PC-9 (cell line): ENCODE results near the gene FADS6. TPM values are rescaled to one million over a fixed set of nuclear protein-coding genes. Genes with fewer than 3 reads are reported as not detected.

Source experiments
- BruUV-seq: library from RNA; stranded (reverse); fragments of 400-500 nt; replicated peaks from 2 replicates; lab custom pipeline; 2021; lab: Mats Ljungman, UMichigan
- CTCF ChIA-PET: fragments of 300-600 bp; sonication (Branson Sonifier 250); formaldehyde crosslinking; loops from one replicate; lab custom pipeline; 2022; ENCODE audit warnings: antibody characterized with exemption; lab: Charles Lee
- POLR2A ChIA-PET: fragments of 300-600 bp; sonication (Branson Sonifier 250); formaldehyde crosslinking; loops from one replicate; lab custom pipeline; 2022; ENCODE audit warnings: antibody characterized with exemption; ENCODE audit not compliant: unreplicated experiment; lab: Charles Lee
- DNase-seq, 2 experiments: peaks; one replicate each; pipeline versions ENCODE4 v3.0.0 to v3.0.0-alpha.2; 2015 to 2022; ENCODE audit warnings: mixed read lengths in 1 of 2
- H2AFZ ChIP-seq: fragments of 200-600 bp; sonication (generic); 2 replicates; pipeline ENCODE4 v1.8.1; 2017; ENCODE audit warnings: antibody characterized with exemption
- H3F3A ChIP-seq: fragments of 200-600 bp; sonication (generic); 2 replicates; pipeline ENCODE4 v1.8.1; 2017; ENCODE audit warnings: antibody characterized with exemption, mild to moderate bottlenecking, low read depth; ENCODE audit not compliant: insufficient read depth
- H3K27ac ChIP-seq: fragments of 200-600 bp; sonication (generic); 2 replicates; pipeline ENCODE4 v1.6.1; 2016; ENCODE audit warnings: mixed run types
- H3K27me3 ChIP-seq: fragments of 200-600 bp; sonication (generic); 2 replicates; pipeline ENCODE4 v1.6.1; 2016; ENCODE audit warnings: low read depth, mixed run types; ENCODE audit not compliant: insufficient read depth
- H3K36me3 ChIP-seq: fragments of 200-600 bp; sonication (generic); 2 replicates; pipeline ENCODE4 v1.6.1; 2016; ENCODE audit warnings: low read depth, mixed run types
- H3K4me1 ChIP-seq: fragments of 200-600 bp; sonication (generic); replicated peaks from 2 replicates; pipeline ENCODE4 v1.6.1; 2016; ENCODE audit warnings: mixed run types; ENCODE audit not compliant: insufficient read depth
- H3K4me2 ChIP-seq: fragments of 200-600 bp; sonication (generic); 2 replicates; pipeline ENCODE4 v1.6.1; 2017; ENCODE audit warnings: mixed run types
- H3K4me3 ChIP-seq: fragments of 200-600 bp; sonication (generic); 2 replicates; pipeline ENCODE4 v1.6.1; 2016; ENCODE audit warnings: mixed run types
- H3K79me2 ChIP-seq: fragments of 200-600 bp; sonication (generic); 2 replicates; pipeline ENCODE4 v1.6.1; 2017; ENCODE audit warnings: low read depth, mixed run types
- H3K9me2 ChIP-seq: fragments of 200-600 bp; sonication (generic); 2 replicates; pipeline ENCODE4 v1.8.1; 2017; ENCODE audit warnings: mild to moderate bottlenecking; ENCODE audit not compliant: insufficient read depth
- H3K9me3 ChIP-seq: fragments of 200-600 bp; sonication (generic); 2 replicates; pipeline ENCODE4 v1.8.1; 2016; ENCODE audit warnings: low read depth; ENCODE audit not compliant: insufficient read depth
- H4K20me1 ChIP-seq: fragments of 200-600 bp; sonication (generic); 2 replicates; pipeline ENCODE4 v1.8.1; 2017; ENCODE audit not compliant: insufficient read depth
- EZH2 ChIP-seq: fragments of 200-600 bp; sonication (generic); IDR thresholded peaks from 2 replicates; pipeline ENCODE4 v1.8.0; 2017; ENCODE audit warnings: antibody characterized with exemption, low read depth
- intact Hi-C: fragments of 100-400 bp; cut with micrococcal nuclease; formaldehyde crosslinking; loops from one replicate; pipeline ENCODE4 v1.10.0; 2022; ENCODE audit not compliant: unreplicated experiment
- total RNA-seq: library from RNA; stranded (reverse); gene quantifications from 2 replicates; pipeline ENCODE4 v1.2.3, GENCODE V29; 2021
- TF ChIP-seq, protein P1 (sequence below): fragments of 200-600 bp; sonication (generic); conservative IDR thresholded peaks from 2 replicates; pipeline ENCODE4 v1.6.1; 2017; ENCODE audit warnings: mixed run types, antibody characterized with exemption, mild to moderate bottlenecking, moderate library complexity

Gene FADS6
- total RNA-seq, 1 experiment from 2014 or later: not detected

- Histone ChIP-seq H3K4me2 (no peak overlapping the region), H3K4me3 (no peak overlapping the region), H2AFZ (no peak overlapping the region), H4K20me1 (no peaks in the 10 kb centered on the region), H3F3A (no peaks in the 10 kb centered on the region), H3K27ac (no peak overlapping the region), H3K9me3 (no peaks in the 10 kb centered on the region), H3K79me2 (no peaks in the 10 kb centered on the region), H3K36me3 (no peaks in the 10 kb centered on the region), H3K4me1 (no peaks in the 10 kb centered on the region), H3K9me2 (no peaks in the 10 kb centered on the region), H3K27me3 (no peaks in the 10 kb centered on the region)
- BruUV-seq: no TSS peak
- TF ChIP-seq, protein P1, sequence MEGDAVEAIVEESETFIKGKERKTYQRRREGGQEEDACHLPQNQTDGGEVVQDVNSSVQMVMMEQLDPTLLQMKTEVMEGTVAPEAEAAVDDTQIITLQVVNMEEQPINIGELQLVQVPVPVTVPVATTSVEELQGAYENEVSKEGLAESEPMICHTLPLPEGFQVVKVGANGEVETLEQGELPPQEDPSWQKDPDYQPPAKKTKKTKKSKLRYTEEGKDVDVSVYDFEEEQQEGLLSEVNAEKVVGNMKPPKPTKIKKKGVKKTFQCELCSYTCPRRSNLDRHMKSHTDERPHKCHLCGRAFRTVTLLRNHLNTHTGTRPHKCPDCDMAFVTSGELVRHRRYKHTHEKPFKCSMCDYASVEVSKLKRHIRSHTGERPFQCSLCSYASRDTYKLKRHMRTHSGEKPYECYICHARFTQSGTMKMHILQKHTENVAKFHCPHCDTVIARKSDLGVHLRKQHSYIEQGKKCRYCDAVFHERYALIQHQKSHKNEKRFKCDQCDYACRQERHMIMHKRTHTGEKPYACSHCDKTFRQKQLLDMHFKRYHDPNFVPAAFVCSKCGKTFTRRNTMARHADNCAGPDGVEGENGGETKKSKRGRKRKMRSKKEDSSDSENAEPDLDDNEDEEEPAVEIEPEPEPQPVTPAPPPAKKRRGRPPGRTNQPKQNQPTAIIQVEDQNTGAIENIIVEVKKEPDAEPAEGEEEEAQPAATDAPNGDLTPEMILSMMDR: no peak
- no peak for TF ChIP-seq EZH2
- DNase-seq: no peak
- intact Hi-C loops: no loop called here
- CTCF ChIA-PET: no interaction called here
- POLR2A ChIA-PET: no interaction called here
Measured at GRCh38 chr17:74836691-74837467, 56.6 kb downstream of the FADS6 start.

DNA sequence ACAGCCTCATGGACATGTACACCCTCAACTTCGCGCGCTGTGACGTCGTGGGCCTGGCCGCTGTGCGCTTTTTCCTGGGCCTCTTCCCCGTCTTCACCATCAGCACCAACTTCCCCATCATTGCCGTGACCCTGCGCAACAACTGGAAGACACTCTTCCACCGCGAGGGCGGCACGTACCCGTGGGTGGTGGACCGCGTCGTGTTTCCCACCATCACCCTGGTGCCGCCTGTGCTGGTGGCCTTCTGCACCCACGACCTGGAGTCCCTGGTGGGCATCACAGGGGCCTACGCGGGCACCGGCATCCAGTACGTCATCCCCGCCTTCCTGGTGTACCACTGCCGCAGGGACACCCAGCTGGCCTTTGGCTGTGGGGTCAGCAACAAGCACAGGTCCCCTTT is 57.2 kb downstream of the FADS6 start:
- CTCF ChIA-PET: no interaction called here
- H3K79me2 ChIP-seq: no peaks in the 10 kb centered on the region
- no peaks in the 10 kb centered on the region for H3K9me3 ChIP-seq
- no peak for DNase-seq
- H3K4me3 ChIP-seq: no peak overlapping the region
- H2AFZ ChIP-seq: no peak overlapping the region
- H3K27ac ChIP-seq: no peak overlapping the region
- no peaks in the 10 kb centered on the region for H4K20me1 ChIP-seq
- H3K9me2 ChIP-seq: no peaks in the 10 kb centered on the region
- H3K4me2 ChIP-seq: no peak overlapping the region
- H3K27me3 ChIP-seq: no peaks in the 10 kb centered on the region
- no TSS peak for BruUV-seq
- intact Hi-C loops: no loop called here
- POLR2A ChIA-PET: no interaction called here
- TF ChIP-seq EZH2: no peak
- no peaks in the 10 kb centered on the region for H3K36me3 ChIP-seq
- no peaks in the 10 kb centered on the region for H3K4me1 ChIP-seq
- H3F3A ChIP-seq: no peaks in the 10 kb centered on the region

DNA sequence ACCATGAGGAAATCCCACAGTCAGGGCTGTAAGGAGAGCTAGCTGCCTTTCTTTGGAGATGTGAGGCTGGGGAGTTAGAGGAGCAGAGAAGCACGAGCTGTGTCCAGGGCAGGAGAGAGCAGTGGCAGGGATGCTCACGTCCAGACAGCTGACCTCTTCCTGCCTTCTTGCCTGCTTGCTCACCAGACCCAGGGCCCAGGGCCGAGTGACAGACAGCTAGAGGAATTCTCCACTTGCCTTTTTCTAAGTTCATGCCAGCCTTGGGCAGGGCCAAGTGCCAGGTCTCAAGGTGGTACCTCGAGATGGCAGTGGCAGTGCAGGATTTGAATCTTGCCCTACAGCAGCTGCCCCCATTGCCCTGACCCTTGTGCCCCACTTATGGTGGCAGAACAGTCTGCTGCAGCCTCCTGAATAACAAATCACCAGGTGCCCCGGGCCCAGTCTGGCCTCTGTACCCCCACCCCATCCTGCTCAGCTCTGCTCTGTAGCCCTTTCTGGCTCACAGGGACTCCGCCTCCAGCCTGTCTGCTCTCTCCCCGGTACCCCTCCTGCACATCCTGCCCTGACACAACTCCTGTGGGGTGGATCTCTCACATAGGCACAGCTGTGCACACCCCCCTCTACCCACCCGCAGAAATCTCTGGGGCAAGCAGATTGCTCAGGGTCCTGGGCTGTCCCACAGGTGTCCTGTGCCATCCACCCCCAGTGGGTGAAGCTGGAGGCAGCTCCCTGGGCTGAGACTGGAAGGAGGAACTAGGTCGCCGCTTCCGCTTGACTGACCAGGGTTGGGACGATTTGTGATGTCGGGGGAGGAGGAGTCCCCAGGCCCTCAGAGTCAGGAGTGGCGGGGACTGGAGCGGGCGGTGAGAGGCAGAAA is 59.7 kb downstream of the FADS6 start:
- Histone ChIP-seq H3K9me3 (no peaks in the 10 kb centered on the region), H3K4me1 (no peaks in the 10 kb centered on the region), H2AFZ (no peak overlapping the region), H3F3A (no peaks in the 10 kb centered on the region), H4K20me1 (no peaks in the 10 kb centered on the region), H3K27me3 (no peaks in the 10 kb centered on the region), H3K9me2 (no peaks in the 10 kb centered on the region), H3K27ac (no peak overlapping the region), H3K79me2 (no peaks in the 10 kb centered on the region), H3K4me3 (no peak overlapping the region), H3K36me3 (no peaks in the 10 kb centered on the region), H3K4me2 (no peak overlapping the region)
- TF ChIP-seq, protein P1: no peak
- no peak for TF ChIP-seq EZH2
- intact Hi-C loops: no loop called here
- POLR2A ChIA-PET: interaction anchor here (0.6 kb wide), 1 partner anchor 160 kb away, joined by 14 read pairs; no protein-coding TSS in a partner anchor
- no TSS peak for BruUV-seq
- CTCF ChIA-PET: no interaction called here
- DNase-seq: peak in 1 of 2 experiments; percentile 53
